DMS 273 (cell line): ENCODE results near the gene RPL10A.

Source experiments
- DNase-seq: peaks from one replicate; lab custom pipeline; 2025; ENCODE audit not compliant: unreplicated experiment; lab: John Stamatoyannopoulos, UW

The RPL10A gene

DNA sequence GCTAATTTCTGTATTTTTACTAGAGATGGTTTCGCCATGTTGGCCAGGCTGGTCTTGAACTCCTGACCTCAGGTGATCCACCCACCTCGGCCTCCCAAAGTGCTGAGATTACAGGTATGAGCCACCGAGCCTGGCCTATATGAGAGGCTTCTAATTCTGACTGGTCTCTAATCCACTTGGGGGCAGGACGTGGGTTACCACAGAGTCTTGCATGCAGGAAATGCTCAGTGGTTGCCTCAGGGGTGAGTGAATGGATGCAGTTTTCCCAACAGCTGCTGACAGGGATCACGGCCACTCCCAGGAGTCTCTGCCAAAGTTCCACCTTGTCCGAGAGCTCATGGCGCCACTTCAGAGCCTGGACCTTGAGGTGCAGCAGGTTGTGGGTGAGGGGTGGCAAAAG lies 22.5 kb upstream of the RPL10A start:
- DNase-seq, result no peak

DNA sequence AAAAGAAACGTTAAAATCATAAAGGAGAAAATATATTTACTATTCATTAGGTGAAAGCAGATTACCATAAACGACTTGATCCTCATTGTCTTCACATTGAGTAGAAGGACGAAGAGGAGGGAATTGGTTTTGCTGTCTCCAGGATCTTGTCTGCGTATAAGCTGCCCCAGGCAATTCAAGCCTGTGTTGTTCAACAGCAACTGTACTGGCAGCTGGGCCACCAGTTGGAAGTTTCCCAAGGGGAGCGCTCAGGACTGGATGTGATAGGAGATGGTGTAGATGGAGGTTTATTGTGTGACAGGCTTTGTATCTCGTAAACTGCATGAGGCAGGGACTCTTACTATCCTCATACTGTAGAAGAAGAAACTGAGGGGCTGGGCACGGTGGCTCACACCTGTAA lies 20.0 kb upstream of the RPL10A start:
- peak; percentile 79 for DNase-seq

DNA sequence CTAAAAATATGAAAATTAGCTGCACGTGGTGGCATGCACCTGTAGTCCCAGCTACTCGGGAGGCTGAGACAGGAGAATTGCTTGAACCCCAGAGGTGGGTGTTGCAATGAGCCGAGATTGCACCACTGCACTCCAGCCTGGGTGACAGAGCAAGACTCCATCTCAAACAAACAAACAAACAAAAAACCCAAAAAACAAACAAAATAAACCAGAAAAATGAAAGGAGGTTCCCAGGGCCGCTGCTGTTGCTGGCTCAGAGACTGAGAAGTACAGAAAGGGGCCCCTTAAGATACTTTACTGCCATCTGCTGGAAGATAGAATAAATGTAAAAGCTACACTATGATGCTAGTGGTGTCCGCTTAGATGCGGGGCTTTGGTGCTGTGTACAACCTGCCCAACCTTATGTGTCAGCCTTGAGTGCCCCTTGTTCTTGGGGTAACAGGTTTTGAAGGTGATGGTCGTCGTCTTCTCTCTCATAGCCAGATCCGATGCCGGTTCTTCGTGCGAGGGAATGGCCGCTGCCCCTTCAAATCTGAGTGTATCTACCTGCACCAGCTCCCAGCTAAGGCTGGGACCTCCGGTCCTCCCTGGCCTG lies 18.8 kb upstream of the RPL10A start:
- DNase-seq, result peak; percentile 91

DNA sequence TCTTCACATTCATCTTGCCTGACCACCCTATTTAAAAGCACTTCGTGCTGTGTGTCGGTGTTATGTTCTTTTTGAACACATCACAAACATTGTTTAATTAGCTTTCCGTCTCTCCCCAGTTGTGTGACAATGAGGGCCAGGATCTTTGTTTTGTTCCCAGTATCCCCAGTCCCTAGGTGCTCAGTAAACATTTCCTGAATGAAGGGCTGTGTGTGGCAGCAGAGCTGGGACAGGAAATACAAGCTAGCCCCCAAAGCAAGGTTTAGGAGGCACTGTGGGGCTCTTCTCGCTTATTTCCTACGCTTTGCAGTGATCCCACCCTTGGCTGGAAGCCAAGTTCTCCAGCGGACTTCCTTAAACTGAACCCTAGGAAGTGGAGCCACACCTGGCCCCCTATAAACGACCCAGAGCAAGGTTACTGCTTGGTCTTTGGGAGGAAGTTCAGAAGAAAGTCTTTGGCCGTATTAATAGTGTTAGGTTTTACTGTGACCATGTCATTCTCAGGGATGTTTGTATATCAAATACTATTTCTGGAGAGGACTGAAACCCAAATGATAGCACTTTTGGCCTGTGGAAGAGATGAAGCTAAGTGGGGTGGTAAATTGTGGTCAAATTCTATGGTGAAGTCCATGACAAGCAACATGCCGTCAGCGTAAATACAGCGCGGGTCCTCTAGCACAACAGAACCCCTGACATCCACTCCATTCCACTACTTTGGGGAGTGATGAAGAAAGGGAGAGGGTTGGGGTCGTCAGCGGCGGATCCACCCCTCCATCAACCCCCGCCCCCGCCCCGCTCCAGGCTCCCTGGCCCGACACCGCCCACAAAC lies 16.6 kb upstream of the RPL10A start:
- DNase-seq, result peak; percentile 34

DNA sequence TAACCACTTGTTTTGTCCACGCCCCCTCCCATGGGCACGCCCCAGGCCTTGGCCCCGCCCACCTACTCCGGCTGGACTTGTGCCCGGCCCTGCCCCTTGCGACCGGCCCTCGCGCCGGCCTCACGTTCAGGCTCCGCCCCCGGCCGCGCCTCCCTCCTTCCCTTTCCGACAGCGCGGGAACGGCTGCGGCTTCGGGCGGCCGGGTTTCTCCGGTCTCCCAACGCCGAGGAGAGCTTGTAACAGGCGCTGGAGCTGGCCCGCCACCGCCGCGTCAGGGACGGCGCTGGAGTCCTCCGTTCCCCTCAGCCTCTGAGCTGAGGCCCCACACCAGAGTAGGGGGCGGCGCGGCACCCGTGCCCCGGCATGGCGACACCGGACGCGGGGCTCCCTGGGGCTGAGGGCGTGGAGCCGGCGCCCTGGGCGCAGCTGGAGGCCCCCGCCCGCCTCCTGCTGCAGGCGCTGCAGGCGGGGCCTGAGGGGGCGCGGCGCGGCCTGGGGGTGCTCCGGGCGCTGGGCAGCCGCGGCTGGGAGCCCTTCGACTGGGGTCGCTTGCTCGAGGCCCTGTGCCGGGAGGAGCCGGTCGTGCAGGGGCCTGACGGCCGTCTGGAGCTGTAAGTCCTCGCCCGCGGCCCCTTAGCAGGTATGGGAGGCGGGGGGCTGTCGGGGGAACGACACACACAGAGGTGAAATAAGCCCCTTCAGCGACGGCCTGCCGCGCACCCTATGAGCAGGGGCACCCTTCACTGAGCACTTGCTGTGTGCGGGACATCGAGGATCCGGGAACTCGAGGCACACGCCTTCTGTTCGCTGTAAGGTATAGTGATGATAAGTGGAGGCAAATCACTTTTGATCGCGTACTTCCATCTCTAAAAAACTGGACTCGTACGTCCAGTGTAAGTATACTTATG lies 15.8 kb upstream of the RPL10A start, which contains the start of gene FANCE:
TSS of gene FANCE (plus strand) at position 156 of the 908 bp plus-strand sequence. CDS start at position 364, 208 bp downstream.
- peak; percentile 97 for DNase-seq

DNA sequence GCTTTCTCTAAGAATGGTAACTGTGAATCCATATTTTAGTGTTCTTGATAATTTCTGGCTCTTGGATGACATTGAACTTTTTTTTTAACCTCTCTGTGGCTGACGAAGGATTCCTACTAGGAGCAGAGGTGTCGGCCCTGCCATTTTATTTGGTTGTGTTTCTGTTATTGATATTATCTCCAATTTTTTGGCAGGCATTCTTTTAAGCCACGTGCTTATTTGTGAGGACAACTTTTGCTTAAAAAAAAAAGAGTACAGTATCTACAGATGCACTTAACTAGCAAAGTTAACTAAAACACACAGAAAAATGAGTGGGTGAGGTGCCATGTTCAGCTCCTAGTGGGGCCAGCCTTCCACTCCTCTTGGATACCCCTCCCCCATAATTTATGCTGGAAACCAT lies 15.0 kb upstream of the RPL10A start:
- peak; percentile 64 for DNase-seq

DNA sequence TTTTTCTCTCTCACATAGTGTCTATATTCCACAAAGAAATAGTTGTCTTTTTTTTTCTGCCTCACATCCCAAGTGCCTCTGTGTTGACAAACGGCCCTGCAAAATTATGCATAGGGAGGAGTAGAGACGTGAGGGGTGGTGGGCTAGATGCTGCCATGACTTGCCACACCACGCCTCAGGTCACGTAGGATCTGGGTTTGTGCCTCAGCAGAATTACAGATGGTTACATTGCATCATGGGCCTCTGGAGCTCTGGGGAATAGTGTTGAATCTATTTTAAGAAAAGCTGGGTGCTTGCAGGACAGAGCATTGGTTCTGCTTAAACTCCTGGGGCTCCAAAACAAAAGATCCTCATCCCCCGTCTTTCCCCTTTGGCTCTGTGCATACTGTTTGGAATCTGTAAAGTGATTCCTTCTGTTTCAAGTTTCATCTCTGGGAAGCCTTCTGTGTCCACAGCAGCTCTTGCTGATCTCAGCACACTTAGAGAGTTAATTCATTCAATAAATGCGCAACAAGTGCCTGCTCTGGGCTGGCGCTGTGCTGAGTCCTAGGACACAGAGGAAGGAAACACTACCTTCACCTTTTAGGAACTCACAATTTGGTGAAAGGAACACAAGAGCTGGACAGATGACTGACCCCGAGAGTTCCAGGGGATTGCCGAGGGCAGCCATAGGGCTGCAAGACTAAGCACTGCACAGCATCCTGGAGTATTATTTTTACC lies 13.7 kb upstream of the RPL10A start:
- DNase-seq, result peak; percentile 84

DNA sequence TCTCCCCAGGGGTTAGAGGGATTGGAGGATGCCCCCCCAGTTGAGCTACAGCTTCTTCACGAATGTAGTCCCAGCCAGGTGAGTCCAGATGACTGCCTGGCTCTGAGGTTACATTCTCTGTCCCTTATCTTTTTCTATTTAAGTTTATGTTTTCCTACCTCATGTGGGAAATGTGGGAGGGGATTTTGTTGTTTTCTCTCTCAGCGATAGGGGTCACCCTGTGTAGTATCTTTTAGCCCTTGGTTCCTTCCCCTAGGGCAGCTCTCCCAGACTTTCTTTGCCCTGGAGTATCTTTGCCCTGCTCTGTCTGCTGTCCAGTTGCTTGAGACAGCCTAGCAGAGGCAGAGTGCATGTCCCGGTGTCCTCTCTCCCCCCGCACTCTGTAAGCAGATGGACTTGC lies 10.3 kb upstream of the RPL10A start:
- DNase-seq, result no peak

DNA sequence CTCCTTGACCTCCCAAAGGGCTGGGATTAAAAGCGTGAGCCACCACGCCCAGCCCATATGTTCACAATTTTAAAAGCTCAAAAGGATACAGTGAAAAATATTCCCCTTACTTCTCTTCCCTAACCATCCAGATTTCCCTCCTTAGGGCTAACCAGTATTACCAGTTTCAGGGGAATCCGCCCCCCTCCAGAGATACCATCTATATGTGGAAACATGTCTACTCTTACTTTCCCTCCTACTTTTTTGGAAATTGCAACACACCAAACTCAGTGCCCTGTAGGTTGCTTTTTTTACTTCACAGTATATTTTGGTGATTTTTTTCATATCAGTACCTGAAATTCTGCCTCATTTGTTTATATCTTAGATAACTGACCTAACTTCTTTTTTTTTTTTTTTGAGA lies 6.9 kb upstream of the RPL10A start:
- DNase-seq, result no peak

DNA sequence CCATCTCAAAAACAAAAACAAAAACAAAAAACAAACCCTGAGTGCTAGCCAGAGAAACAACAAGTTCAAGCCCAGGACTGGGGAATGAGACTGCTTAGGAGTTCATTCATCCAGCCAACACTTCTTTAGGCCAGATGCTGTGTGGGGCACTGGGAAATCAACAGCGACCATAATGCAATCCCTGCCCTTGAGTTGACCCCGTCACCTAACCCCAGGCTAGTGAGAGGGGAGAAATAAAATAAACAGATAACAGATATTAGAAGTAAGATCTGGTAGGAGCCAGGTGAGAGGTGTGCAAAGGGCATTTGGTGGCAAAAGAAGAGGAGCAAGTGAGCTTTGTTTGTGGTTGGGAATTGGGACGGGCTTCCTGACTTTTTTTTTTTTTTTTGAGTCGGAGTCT lies 4.9 kb upstream of the RPL10A start:
- no peak for DNase-seq

DNA sequence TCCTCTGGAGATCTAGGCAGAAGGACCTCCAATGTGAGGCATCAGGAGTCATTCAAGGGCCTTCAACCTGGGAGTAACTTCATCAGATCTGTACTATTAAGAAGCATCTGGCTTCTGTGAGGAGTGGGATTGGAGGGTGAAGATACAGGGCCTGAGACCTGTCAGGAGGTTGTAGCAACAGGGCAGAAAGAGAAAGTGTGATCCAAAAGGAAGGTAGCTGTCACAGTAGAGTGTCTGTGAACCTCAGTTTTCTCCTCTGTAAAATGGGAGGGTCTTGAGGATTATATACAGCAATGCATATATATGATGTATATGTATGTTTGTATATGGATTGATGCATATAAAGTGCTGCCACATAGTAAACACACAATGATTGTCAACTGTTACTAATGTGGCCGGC lies 2.6 kb upstream of the RPL10A start:
- DNase-seq, result no peak

DNA sequence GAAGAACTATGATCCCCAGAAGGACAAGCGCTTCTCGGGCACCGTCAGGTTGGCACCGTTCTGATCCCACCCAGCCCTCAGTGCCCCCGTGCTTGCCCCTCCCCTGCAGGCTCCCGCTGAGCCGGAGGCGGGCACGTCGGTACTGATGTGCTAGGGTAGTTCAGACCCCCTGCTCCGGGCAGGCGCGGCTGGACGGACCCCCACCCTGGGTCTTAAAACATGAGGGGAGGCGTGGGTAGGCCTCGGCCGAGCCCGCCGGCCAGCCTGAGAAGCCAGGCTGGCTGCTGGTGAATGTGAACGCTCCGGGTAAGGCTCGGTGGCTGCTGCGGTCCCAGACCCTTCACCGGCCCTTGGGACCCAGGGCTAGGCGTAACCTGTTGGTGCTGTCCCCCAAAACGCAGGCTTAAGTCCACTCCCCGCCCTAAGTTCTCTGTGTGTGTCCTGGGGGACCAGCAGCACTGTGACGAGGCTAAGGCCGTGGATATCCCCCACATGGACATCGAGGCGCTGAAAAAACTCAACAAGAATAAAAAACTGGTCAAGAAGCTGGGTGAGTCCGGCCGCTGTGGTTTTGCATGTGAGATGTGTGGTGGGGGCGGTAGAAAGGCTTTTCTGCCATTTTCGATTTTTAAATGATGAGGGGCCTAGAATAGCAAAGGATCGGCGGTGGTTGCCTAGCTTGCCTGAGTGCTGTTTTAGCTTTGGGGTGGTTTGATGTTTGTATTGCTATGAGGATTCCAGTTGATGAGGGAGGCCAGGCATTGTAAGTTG lies 964 bp downstream of the RPL10A start:
- peak; percentile 59 for DNase-seq

DNA sequence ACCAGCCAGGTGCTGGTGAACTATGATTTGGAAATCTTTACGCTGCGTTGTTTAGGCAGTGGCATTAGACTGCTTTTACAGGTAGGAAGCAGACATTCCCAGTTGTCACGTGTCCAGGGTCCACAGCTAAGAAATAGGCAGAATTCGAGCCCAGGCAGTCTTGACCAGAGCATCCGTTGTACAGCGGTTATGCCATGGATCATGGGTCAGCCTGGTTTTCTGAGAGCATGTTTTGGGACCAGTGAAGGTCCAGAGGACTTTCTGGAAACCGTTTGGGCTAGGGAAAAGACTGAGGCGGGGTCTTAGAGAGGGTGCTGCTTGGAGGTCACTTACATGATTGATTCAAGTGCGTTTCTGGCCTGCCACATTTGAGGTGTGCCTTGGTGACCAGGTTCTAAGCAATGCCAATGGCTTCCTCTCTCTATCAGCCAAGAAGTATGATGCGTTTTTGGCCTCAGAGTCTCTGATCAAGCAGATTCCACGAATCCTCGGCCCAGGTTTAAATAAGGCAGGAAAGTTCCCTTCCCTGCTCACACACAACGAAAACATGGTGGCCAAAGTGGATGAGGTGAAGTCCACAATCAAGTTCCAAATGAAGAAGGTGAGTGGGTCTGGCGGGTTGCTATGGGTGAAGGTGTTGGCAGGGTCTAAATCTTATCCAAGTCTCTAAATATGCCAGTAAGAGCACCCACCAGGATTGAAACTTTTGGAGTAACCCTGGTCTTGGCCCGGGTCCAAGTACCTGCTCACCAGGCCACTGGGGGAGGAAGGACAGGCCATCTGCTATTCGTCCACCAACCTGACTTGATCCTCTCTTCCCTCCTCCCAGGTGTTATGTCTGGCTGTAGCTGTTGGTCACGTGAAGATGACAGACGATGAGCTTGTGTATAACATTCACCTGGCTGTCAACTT lies 1.8 kb downstream of the RPL10A start:
- peak; percentile 78 for DNase-seq

DNA sequence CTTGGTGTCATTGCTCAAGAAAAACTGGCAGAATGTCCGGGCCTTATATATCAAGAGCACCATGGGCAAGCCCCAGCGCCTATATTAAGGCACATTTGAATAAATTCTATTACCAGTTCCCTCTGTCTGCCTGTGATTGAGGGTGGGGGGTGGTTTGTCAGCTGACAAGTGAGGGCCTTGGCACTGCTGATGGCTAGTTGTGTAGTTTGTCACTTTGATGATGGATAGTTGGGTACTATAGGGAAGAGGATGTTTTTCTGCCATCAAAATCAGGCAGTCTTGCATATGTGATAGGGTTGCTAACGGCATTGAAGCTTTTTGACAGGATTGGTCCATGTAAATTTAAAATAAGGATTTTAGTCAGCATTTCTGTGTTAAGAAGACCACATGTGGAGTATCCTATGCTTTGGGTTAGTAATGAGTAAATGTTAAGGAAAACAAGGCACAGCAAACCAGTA lies 2.5 kb downstream of the RPL10A start:
- DNase-seq, result peak; percentile 57

DNA sequence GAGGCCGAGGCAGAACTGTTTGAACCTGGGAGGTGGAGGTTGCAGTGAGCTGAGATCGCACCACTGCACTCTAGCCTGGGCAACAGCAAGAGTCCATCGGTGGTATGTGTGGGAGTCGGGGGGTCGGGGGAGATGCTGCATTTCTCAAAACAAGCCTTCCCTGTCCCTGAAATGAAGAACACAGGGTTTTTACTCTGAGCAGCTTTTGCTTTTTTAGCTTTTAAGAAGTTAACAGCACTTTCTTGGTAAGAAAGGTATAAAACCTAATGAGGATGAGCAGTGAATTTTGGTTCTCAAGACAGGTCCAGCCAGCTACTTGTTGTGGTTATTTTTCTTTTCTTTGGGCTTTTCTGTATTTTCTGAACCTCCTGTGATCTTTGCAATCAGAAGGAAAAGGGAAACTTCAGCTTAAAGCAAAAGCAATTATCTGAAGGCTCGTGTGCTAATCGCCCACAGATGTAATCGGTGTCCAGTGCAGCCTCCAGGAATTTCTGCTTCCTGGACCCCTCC lies 3.7 kb downstream of the RPL10A start:
- DNase-seq, result peak; percentile 61

DNA sequence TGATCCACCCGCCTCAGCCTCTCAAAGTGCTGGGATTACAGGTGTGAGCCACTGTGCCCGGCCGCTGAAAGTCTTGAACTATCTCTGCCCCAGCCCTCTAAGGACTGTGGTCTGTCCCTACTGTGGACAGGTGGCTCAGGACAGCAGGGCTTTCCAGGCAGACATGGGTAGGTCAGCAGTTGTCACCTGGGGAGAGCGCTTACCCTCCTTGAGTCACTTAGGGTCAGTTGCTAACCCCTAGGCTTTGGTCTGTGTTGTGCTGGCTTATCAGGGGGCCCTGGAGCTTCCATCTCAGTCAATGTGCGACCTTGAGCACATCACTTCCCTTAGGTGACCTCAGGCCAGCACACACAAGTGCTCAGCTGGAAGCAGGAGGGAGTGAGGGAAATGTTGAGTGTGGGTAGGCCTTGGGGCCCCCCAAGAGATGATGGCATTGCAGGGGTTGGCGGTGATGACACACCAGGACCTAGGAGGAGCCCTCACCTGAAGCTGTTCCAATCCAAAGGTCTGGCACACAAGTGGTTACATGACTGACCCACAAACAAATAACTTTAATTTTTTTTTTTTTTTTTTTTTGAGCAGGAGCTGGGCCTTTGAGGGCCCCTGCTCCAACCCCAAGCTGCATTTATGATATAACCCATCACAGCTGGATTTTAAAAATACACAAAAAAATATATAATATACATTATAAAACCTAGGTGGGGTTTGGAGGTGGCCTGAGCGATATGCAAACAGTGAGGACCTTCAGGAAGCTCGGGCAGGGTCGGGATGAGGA lies 5.1 kb downstream of the RPL10A start:
- DNase-seq, result peak; percentile 62

DNA sequence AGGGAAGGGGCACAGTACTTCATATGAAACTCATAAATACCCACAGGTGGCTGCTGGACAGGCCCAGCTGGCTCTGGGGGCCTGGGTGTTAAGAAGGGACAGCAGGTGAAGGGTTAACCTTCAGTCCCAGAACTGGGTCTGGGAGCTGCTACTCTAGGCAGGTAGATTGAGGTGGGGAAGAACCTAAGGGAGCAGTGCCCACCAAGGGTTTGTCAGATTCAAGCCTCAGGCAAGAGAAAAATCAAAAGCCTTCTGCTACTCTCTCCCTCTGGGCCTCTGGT lies 5.6 kb downstream of the RPL10A start:
- peak; percentile 83 for DNase-seq
